Measurements from ENCODE around the gene UBR4.

DNA sequence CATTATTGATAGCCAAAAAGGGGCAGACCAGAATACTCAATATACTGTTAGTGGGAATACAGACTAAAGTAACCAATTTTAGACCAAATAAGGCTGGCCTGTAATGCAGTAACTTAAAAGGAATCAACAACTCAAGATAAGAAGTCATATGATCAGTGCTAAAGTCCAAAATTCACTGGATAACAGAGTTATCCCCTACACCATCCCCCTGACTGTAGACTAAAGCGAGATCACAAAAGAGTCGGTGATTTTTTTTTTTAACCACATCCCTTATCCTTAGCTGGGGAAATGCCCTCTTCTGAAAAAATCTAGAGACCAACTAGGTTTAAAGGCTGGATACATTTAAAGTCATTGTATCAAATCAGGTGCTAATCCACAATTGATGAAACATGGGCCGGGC is 7.7 kb downstream of the UBR4 start:
- TF ChIP-seq, protein P1, sequence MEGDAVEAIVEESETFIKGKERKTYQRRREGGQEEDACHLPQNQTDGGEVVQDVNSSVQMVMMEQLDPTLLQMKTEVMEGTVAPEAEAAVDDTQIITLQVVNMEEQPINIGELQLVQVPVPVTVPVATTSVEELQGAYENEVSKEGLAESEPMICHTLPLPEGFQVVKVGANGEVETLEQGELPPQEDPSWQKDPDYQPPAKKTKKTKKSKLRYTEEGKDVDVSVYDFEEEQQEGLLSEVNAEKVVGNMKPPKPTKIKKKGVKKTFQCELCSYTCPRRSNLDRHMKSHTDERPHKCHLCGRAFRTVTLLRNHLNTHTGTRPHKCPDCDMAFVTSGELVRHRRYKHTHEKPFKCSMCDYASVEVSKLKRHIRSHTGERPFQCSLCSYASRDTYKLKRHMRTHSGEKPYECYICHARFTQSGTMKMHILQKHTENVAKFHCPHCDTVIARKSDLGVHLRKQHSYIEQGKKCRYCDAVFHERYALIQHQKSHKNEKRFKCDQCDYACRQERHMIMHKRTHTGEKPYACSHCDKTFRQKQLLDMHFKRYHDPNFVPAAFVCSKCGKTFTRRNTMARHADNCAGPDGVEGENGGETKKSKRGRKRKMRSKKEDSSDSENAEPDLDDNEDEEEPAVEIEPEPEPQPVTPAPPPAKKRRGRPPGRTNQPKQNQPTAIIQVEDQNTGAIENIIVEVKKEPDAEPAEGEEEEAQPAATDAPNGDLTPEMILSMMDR (IDR thresholded peaks at IDR 0.05), result no peak
- TF ChIP-seq POLR2A (IDR thresholded peaks at IDR 0.05), result no peak

Measured in Peyer's patch (tissue), 4 donors.